HepG2 (cell line): ENCODE measurements around the gene C20orf144. TPM values are rescaled to one million over a fixed set of nuclear protein-coding genes. Genes with fewer than 3 reads are reported as not detected.

Experiments used
- CBFB ChIP-seq: sonication (generic); formaldehyde crosslinking; IDR thresholded peaks from 2 replicates; pipeline ENCODE4 v1.4.0; 2020; ENCODE audit warnings: missing genetic modification reagents
- CBX2 ChIP-seq, 2 experiments: fragments of 200-600 bp in 1 of 2; sonication (generic); formaldehyde crosslinking in 1 of 2; IDR thresholded peaks; 2 replicates each; pipeline versions ENCODE4 v1.7.0 to v1.8.1; 2018 to 2022; ENCODE audit warnings: low read depth in 2 of 2, low read length in 1 of 2, mild to moderate bottlenecking in 1 of 2, missing genetic modification reagents in 1 of 2
- ESRRA ChIP-seq: sonication (generic); formaldehyde crosslinking; IDR thresholded peaks from 2 replicates; pipeline ENCODE4 v1.5.1; 2020; ENCODE audit warnings: mild to moderate bottlenecking, low read depth, missing genetic modification reagents
- HOXD1 ChIP-seq: sonication (generic); formaldehyde crosslinking; IDR thresholded peaks from 2 replicates; pipeline ENCODE4 v1.5.0; 2020; ENCODE audit warnings: missing genetic modification reagents
- ISL2 ChIP-seq: sonication (generic); formaldehyde crosslinking; IDR thresholded peaks from 2 replicates; pipeline ENCODE4 v1.5.0; 2020; ENCODE audit warnings: missing genetic modification reagents
- KAT8 ChIP-seq: IDR thresholded peaks from 2 replicates; pipeline ENCODE4 v1.6.1; 2016; ENCODE audit warnings: missing genetic modification reagents, missing compliant biosample characterization
- MEF2D ChIP-seq: sonication (generic); formaldehyde crosslinking; IDR thresholded peaks from 2 replicates; pipeline ENCODE4 v1.5.1; 2020; ENCODE audit warnings: mild to moderate bottlenecking, missing genetic modification reagents
- NCOA5 ChIP-seq: sonication (generic); formaldehyde crosslinking; IDR thresholded peaks from 2 replicates; pipeline ENCODE4 v1.4.0; 2020; ENCODE audit warnings: missing genetic modification reagents
- SPEN ChIP-seq: sonication (generic); formaldehyde crosslinking; IDR thresholded peaks from 2 replicates; pipeline ENCODE4 v1.5.1; 2020; ENCODE audit warnings: low read depth, mild to moderate bottlenecking, missing genetic modification reagents
- ZBTB49 ChIP-seq: sonication (generic); formaldehyde crosslinking; IDR thresholded peaks from 2 replicates; pipeline ENCODE4 v1.4.0; 2020; ENCODE audit warnings: missing genetic modification reagents, borderline replicate concordance
- ZNF549 ChIP-seq: sonication (generic); formaldehyde crosslinking; IDR thresholded peaks from 2 replicates; pipeline ENCODE4 v1.5.0; 2020; ENCODE audit warnings: missing genetic modification reagents
- ZNF558 ChIP-seq: sonication (generic); formaldehyde crosslinking; IDR thresholded peaks from 2 replicates; pipeline ENCODE4 v1.9.0; 2022; ENCODE audit warnings: mild to moderate bottlenecking, missing genetic modification reagents, borderline replicate concordance
- ZNF609 ChIP-seq: sonication (generic); formaldehyde crosslinking; IDR thresholded peaks from 2 replicates; pipeline ENCODE4 v1.4.0; 2020; ENCODE audit warnings: mild to moderate bottlenecking, missing genetic modification reagents, borderline replicate concordance
- ZNF629 ChIP-seq: sonication (generic); formaldehyde crosslinking; conservative IDR thresholded peaks from 2 replicates; pipeline ENCODE4 v1.5.0; 2020; ENCODE audit warnings: missing genetic modification reagents
- ZNF704 ChIP-seq: sonication (generic); formaldehyde crosslinking; IDR thresholded peaks from 2 replicates; pipeline ENCODE4 v1.8.1; 2023; ENCODE audit warnings: mild to moderate bottlenecking, inconsistent platforms, moderate library complexity, missing genetic modification reagents, borderline replicate concordance
- ZNF740 ChIP-seq: sonication (generic); formaldehyde crosslinking; IDR thresholded peaks from 2 replicates; pipeline ENCODE4 v1.4.0; 2020; ENCODE audit warnings: missing genetic modification reagents
- polyA plus RNA-seq, 8 experiments: library from polyadenylated mRNA; depleted of rRNA in 3 of 8; stranded (reverse) in 7 of 8; unstranded in 1 of 8; fragments of >200 nt; fragmentation: Illumina TruSeq in 4 of 8; extraction: Trizol in 4 of 8; gene quantifications; 2 replicates each; pipeline versions ENCODE4 v1.2.1 to v1.2.3, GENCODE V29; 2011 to 2016; ENCODE audit warnings: low read depth in 4 of 8, missing spikeins in 1 of 8, mixed read lengths in 1 of 8; ENCODE audit not compliant: insufficient read depth in 1 of 8
- total RNA-seq, 5 experiments: library from RNA; depleted of rRNA; stranded (reverse); fragments of >200 nt; fragmentation: Illumina TruSeq; extraction: Trizol; gene quantifications; 2 replicates each; pipeline ENCODE4 v1.2.3, GENCODE V29; 2016; ENCODE audit warnings: low read depth in 1 of 5

Gene C20orf144
- total and polyA plus RNA-seq, 2 of the 13 experiments (the other 11 are each of a cell fraction or from before 2014, with no cell fraction given) = 0.09 to 0.16 TPM

- TF ChIP-seq ZNF740 (CRISPR knock-in tag) (no peak; the same call in 1 of the 2 replicates), MEF2D (CRISPR knock-in tag) (no peak; the same call in 1 of the 2 replicates), CBX2 (IDR thresholded peaks at IDR 0.05; ENCODE audit: low read depth, low read length) (no peak), CBX2 (CRISPR knock-in tag; IDR thresholded peaks at IDR 0.05; ENCODE audit: low read depth) (0 out of 2 replicates have a peak, but pooled peaks have one; percentile 21), SPEN (peak; percentile 73; the same call in 1 of the 2 replicates), ISL2 (CRISPR knock-in tag) (0 out of 2 replicates have a peak, but pooled peaks have one; percentile 61), ZBTB49 (no peak), KAT8 (peak; percentile 84), NCOA5 (CRISPR knock-in tag) (0 out of 2 replicates have a peak, but pooled peaks have one; percentile 38), CBFB (no peak; the same call in 1 of the 2 replicates), ZNF629 (CRISPR knock-in tag) (0 out of 2 replicates have a peak, but pooled peaks have one; percentile 24), ZNF609 (peak; percentile 72), ZNF549 (CRISPR knock-in tag) (peak; percentile 48; the same call in 1 of the 2 replicates), ESRRA (CRISPR knock-in tag) (no peak; the same call in 1 of the 2 replicates), ZNF704 (CRISPR knock-in tag) (no peak), ZNF558 (CRISPR knock-in tag) (no peak), HOXD1 (peak; percentile 93; the same call in 1 of the 2 replicates)
Measured at GRCh38 chr20:33674294-33675135, 12.4 kb downstream of the C20orf144 start, which contains the start of gene NECAB3 (continued).
